ENCODE data around the gene MCRS1.
A peak's percentile ranks its signal among the peaks of the same experiment; 100 is the strongest.
"Not testable (repeated sequence)": the region's sequence is repeated elsewhere in the genome, so short reads cannot be mapped to it uniquely, and the experiment has no call there.

Gene MCRS1, protein sequence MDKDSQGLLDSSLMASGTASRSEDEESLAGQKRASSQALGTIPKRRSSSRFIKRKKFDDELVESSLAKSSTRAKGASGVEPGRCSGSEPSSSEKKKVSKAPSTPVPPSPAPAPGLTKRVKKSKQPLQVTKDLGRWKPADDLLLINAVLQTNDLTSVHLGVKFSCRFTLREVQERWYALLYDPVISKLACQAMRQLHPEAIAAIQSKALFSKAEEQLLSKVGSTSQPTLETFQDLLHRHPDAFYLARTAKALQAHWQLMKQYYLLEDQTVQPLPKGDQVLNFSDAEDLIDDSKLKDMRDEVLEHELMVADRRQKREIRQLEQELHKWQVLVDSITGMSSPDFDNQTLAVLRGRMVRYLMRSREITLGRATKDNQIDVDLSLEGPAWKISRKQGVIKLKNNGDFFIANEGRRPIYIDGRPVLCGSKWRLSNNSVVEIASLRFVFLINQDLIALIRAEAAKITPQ

DNA sequence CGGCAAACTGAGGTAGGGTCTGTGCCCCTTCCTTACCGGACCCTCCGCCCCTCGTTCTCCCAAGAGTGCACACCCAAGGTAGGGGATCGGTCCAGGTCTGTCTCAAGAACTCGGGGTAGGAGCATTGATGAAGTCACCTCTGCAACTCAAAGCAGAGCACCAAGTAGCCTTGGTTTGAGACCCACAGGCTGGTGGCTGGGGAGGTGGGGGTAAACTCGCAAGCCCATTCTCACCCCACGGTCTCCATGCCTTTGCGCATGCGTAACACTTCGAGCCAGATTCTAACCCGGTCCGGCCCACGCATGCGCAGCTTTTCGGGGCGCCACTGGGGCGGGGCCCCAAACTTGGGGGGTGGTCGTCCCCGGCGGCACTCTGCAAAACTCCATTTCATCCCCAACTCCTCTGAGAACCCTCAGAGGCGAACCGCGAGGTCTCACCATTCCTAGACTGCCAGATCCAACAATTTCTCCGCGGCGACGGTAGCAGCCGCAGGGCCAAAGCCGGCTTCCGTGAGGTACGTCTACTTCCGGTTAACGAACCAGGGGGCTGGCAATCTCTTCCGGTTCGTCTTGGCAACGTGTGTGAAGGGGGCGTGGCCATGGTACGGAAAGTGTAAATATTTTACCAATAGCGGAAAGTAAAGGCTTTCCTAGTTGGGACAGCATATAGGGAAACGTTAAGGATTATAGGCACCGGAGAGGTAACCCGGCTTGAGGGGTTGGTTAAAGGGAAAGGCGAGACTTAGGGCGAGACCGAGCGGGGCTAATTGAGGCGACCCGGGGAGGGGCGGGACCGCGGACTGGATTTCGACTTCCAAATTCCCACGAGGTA, at the start of gene MCRS1:
Gene MCRS1 (minus strand): TSS at position 532 of the 831 bp plus-strand sequence. CDS start 1,411 bp downstream, outside the sequence.
- no peaks in the 10 kb centered on the region for H3K9me3 ChIP-seq
- peak; percentile 84 to 90 for DNase-seq
- TF ChIP-seq, protein P1, sequence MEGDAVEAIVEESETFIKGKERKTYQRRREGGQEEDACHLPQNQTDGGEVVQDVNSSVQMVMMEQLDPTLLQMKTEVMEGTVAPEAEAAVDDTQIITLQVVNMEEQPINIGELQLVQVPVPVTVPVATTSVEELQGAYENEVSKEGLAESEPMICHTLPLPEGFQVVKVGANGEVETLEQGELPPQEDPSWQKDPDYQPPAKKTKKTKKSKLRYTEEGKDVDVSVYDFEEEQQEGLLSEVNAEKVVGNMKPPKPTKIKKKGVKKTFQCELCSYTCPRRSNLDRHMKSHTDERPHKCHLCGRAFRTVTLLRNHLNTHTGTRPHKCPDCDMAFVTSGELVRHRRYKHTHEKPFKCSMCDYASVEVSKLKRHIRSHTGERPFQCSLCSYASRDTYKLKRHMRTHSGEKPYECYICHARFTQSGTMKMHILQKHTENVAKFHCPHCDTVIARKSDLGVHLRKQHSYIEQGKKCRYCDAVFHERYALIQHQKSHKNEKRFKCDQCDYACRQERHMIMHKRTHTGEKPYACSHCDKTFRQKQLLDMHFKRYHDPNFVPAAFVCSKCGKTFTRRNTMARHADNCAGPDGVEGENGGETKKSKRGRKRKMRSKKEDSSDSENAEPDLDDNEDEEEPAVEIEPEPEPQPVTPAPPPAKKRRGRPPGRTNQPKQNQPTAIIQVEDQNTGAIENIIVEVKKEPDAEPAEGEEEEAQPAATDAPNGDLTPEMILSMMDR (IDR thresholded peaks at IDR 0.05): no peak
- peaks cover 21 to 36% (median 24%) of the 10 kb centered on the region in 3 donors for H3K36me3 ChIP-seq
- intact Hi-C loops (cut with DNase I; ENCODE audit: low total_unique reads): no loop called here
- H3K4me1 ChIP-seq: peaks cover 0 to 49% (median 30%) of the 10 kb centered on the region in 4 donors
- peak within 1 kb of the TSS; percentile 76 to 84 for H3K27ac ChIP-seq
- peak within 1 kb of the TSS; percentile 74 to 86 for H3K4me3 ChIP-seq
- H3K27me3 ChIP-seq: no peaks in the 10 kb centered on the region

DNA sequence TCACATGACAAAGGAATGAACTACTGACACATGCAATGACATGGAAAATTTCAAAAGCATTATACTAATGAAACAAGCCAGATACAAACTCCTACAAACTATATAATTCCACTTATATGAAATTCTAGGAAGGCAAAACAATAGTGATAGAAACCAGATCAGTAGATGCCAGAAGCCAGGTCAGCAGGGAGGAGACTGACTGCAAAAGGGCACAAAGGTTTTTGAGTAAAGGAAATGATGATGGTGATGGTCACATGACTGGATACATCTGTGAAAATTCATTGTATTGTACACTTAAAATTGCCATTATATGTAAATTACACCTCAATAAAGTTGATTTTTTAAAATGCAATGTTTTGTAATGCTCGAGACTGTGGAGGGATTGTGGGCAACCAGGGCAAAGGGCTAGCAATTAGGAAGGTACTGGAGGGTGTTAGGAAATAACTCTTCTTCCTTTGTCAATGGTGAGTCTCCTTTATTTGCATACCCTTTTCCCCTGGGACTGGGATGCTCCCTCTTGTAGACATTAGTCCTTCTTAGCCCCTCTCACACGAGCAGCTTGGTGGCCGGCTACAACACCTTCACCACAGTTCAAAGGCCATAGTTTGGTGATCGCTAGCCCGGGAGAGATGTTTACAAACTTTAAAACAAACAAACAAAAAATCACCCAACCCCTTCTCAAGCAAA, 48.7 kb upstream of the MCRS1 start:
- TF ChIP-seq, protein P1 (IDR thresholded peaks at IDR 0.05): no peak
- intact Hi-C loops (cut with DNase I; ENCODE audit: low total_unique reads): no loop called here
- no peaks in the 10 kb centered on the region for H3K36me3 ChIP-seq
- no peaks in the 10 kb centered on the region for H3K27me3 ChIP-seq
- no peak overlapping the region for H3K27ac ChIP-seq
- H3K4me1 ChIP-seq: peaks cover 0 to 6% (median 5%) of the 10 kb centered on the region in 4 donors
- DNase-seq: no peak
- no peaks in the 10 kb centered on the region for H3K9me3 ChIP-seq
- H3K4me3 ChIP-seq: no peak overlapping the region

DNA sequence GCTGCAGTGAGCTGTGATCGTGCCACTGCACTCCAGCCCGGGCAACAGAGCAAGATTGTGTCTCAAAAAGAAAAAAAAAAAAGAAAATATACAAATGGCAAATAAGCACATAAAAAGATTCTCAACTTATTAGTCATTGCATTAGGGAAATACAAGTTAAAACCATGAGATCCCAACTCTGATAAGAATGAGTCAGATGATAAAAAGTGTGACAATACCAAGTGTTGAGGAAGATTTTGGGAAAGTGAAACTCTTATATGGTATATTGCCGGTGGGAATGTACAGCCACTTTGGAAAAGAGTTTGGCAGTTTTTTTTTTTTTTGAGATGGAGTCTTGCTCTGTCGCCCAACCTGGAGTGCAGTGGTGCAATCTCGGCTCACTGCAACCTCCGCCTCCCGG, 47.8 kb upstream of the MCRS1 start:
- no peak for DNase-seq
- H3K4me3 ChIP-seq: no peak overlapping the region
- peaks cover 0 to 5% (median 0%) of the 10 kb centered on the region in 3 donors for H3K9me3 ChIP-seq
- H3K4me1 ChIP-seq: no peaks in the 10 kb centered on the region
- TF ChIP-seq, protein P1 (IDR thresholded peaks at IDR 0.05): no peak
- no peaks in the 10 kb centered on the region for H3K36me3 ChIP-seq
- no peak overlapping the region for H3K27ac ChIP-seq
- no peaks in the 10 kb centered on the region for H3K27me3 ChIP-seq
- intact Hi-C loops (cut with DNase I; ENCODE audit: low total_unique reads): no loop called here

DNA sequence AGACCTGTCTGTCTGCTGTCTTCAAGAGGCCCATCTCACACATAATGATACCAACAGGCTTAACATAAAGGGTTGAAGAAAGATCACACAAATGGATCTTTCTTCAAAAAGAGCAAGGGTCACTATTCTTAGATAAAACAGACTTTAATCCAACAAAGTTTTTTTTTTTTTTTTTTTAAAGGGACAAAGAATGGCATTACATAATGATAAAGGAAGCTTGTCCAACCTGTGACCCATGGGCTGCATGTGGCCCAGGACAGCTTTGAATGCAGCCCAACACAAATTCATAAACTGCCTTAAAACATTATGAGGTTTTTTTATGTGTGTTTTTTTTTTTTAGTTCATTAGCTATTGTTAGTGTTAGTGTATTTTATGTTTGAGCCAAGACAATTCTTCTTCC, 44.3 kb upstream of the MCRS1 start:
- Histone ChIP-seq H3K27me3 (no peaks in the 10 kb centered on the region), H3K36me3 (no peaks in the 10 kb centered on the region), H3K4me1 (no peaks in the 10 kb centered on the region), H3K9me3 (peaks cover 0 to 8% (median 0%) of the 10 kb centered on the region in 3 donors), H3K27ac (no peak overlapping the region), H3K4me3 (no peak overlapping the region)
- intact Hi-C loops (cut with DNase I; ENCODE audit: low total_unique reads): no loop called here
- no peak for DNase-seq
- TF ChIP-seq, protein P1 (IDR thresholded peaks at IDR 0.05): no peak

DNA sequence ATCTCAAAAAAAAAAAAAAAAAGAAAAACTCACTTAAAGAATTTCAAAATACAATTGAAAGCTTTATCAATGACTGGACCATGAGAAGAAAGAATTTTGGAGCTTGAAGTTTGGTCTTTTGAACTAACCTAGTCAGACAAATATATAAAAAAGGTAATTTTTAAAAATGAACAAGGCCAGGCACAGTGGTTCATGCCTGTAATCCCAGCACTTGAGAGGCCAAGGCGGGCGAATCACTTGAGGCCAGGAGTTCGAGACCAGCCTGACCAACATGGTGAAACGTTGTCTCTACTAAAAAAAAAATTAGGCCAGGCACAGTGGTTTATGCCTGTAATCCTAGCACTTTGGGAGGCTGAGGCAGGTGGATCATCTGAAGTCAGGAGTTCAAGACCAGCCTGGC, 42.8 kb upstream of the MCRS1 start:
- H3K4me1 ChIP-seq; H3K27ac ChIP-seq; H3K4me3 ChIP-seq; H3K27me3 ChIP-seq; H3K9me3 ChIP-seq; intact Hi-C loops (cut with DNase I; ENCODE audit: low total_unique reads); H3K36me3 ChIP-seq; DNase-seq: not testable (repeated sequence)

Data from tibial artery (tissue), 4 donors.